ENCODE results near the gene ADGRG3.

Gene ADGRG3

GRCh38 chr16:57664662-57665025, 3.5 kb upstream of the ADGRG3 start:
- Histone ChIP-seq H3K4me1 (ENCODE audit: low read length) (no peaks in the 10 kb centered on the region), H3K4me3 (ENCODE audit: low read length) (no peak overlapping the region), H4K20me1 (ENCODE audit: insufficient read depth, low read length) (0 out of 2 replicates have a peak, but pooled peaks cover 4% of the 10 kb centered on the region), H3K27ac (ENCODE audit: low read length) (no peak overlapping the region), H2AFZ (ENCODE audit: low read depth, low read length) (no peak overlapping the region), H3K4me2 (ENCODE audit: low read length) (no peak overlapping the region), H3K9ac (ENCODE audit: low read length) (no peak overlapping the region), H3K36me3 (replicated peaks; ENCODE audit: low read depth, low read length) (no peaks in the 10 kb centered on the region), H3K79me2 (ENCODE audit: low read length) (no peaks in the 10 kb centered on the region), H3K9me3 (ENCODE audit: insufficient read depth, low read length) (no peaks in the 10 kb centered on the region), H3K27me3 (ENCODE audit: low read depth, low read length) (peaks cover 5% of the 10 kb centered on the region)
- no peak for TF ChIP-seq CTCF (IDR thresholded peaks at IDR 0.05; ENCODE audit: low read depth, low read length)
- no peak for TF ChIP-seq EZH2phosphoT487 (IDR thresholded peaks at IDR 0.05; ENCODE audit: low read depth)

GRCh38 chr16:57665541-57665940, 2.6 kb upstream of the ADGRG3 start:
- Histone ChIP-seq H3K79me2 (ENCODE audit: low read length) (no peaks in the 10 kb centered on the region), H3K4me1 (ENCODE audit: low read length) (no peaks in the 10 kb centered on the region), H3K27ac (ENCODE audit: low read length) (no peak overlapping the region), H3K36me3 (replicated peaks; ENCODE audit: low read depth, low read length) (no peaks in the 10 kb centered on the region), H2AFZ (ENCODE audit: low read depth, low read length) (no peak overlapping the region), H4K20me1 (ENCODE audit: insufficient read depth, low read length) (0 out of 2 replicates have a peak, but pooled peaks cover 4% of the 10 kb centered on the region), H3K4me3 (ENCODE audit: low read length) (no peak overlapping the region), H3K4me2 (ENCODE audit: low read length) (no peak overlapping the region), H3K27me3 (ENCODE audit: low read depth, low read length) (peaks cover 14% of the 10 kb centered on the region), H3K9me3 (ENCODE audit: insufficient read depth, low read length) (no peaks in the 10 kb centered on the region), H3K9ac (ENCODE audit: low read length) (no peak overlapping the region)
- TF ChIP-seq CTCF (IDR thresholded peaks at IDR 0.05; ENCODE audit: low read depth, low read length), result no peak
- TF ChIP-seq EZH2phosphoT487 (IDR thresholded peaks at IDR 0.05; ENCODE audit: low read depth), result no peak

- Histone ChIP-seq H2AFZ (ENCODE audit: low read depth, low read length) (no peak overlapping the region), H3K4me2 (ENCODE audit: low read length) (no peak overlapping the region), H3K36me3 (replicated peaks; ENCODE audit: low read depth, low read length) (no peaks in the 10 kb centered on the region), H4K20me1 (ENCODE audit: insufficient read depth, low read length) (0 out of 2 replicates have a peak, but pooled peaks cover 4% of the 10 kb centered on the region), H3K4me1 (ENCODE audit: low read length) (no peaks in the 10 kb centered on the region), H3K9me3 (ENCODE audit: insufficient read depth, low read length) (no peaks in the 10 kb centered on the region), H3K27ac (ENCODE audit: low read length) (no peak overlapping the region), H3K9ac (ENCODE audit: low read length) (no peak overlapping the region), H3K27me3 (ENCODE audit: low read depth, low read length) (peaks cover 20% of the 10 kb centered on the region), H3K4me3 (ENCODE audit: low read length) (no peak overlapping the region), H3K79me2 (ENCODE audit: low read length) (no peaks in the 10 kb centered on the region)
- TF ChIP-seq EZH2phosphoT487 (IDR thresholded peaks at IDR 0.05; ENCODE audit: low read depth), result no peak
- no peak for TF ChIP-seq CTCF (IDR thresholded peaks at IDR 0.05; ENCODE audit: low read depth, low read length)
Observed at GRCh38 chr16:57666353-57667047, 1.6 kb upstream of the ADGRG3 start.

GRCh38 chr16:57667048-57667525, 1.0 kb upstream of the ADGRG3 start:
- Histone ChIP-seq H3K79me2 (ENCODE audit: low read length) (no peaks in the 10 kb centered on the region), H3K9ac (ENCODE audit: low read length) (no peak overlapping the region), H2AFZ (ENCODE audit: low read depth, low read length) (no peak overlapping the region), H3K36me3 (replicated peaks; ENCODE audit: low read depth, low read length) (no peaks in the 10 kb centered on the region), H3K27ac (ENCODE audit: low read length) (no peak overlapping the region), H3K9me3 (ENCODE audit: insufficient read depth, low read length) (no peaks in the 10 kb centered on the region), H3K4me2 (ENCODE audit: low read length) (no peak overlapping the region), H3K4me3 (ENCODE audit: low read length) (no peak overlapping the region), H3K4me1 (ENCODE audit: low read length) (no peaks in the 10 kb centered on the region), H4K20me1 (ENCODE audit: insufficient read depth, low read length) (0 out of 2 replicates have a peak, but pooled peaks cover 4% of the 10 kb centered on the region), H3K27me3 (ENCODE audit: low read depth, low read length) (peaks cover 21% of the 10 kb centered on the region)
- TF ChIP-seq CTCF (IDR thresholded peaks at IDR 0.05; ENCODE audit: low read depth, low read length) (no peak), EZH2phosphoT487 (IDR thresholded peaks at IDR 0.05; ENCODE audit: low read depth) (no peak)
